Measurements from ENCODE around the gene DDAH2.
"Not testable (repeated sequence)": the region's sequence is repeated elsewhere in the genome, so short reads cannot be mapped to it uniquely, and the experiment has no call there.

The DDAH2 gene

GRCh38 chr6:31712296-31712695 lies 16.8 kb downstream of the DDAH2 start:
- FAIRE-seq = no peak

GRCh38 chr6:31711233-31711632 lies 17.9 kb downstream of the DDAH2 start:
- no peak for FAIRE-seq

- FAIRE-seq = no peak
Measured at GRCh38 chr6:31710523-31711219, 18.4 kb downstream of the DDAH2 start.

- FAIRE-seq = not testable (repeated sequence)
Measured at GRCh38 chr6:31709157-31709556, 19.9 kb downstream of the DDAH2 start.

- no peak for FAIRE-seq
Measured at GRCh38 chr6:31708224-31708623, 20.9 kb downstream of the DDAH2 start.

- FAIRE-seq = no peak
Measured at GRCh38 chr6:31707701-31708100, 21.4 kb downstream of the DDAH2 start.

- no peak for FAIRE-seq
Measured at GRCh38 chr6:31706599-31706998, 22.5 kb downstream of the DDAH2 start, which contains the start of gene LY6G6F. TSS of gene LY6G6F (plus strand) at chr6:31706866. CDS start at chr6:31706907, 41 bp downstream.

GRCh38 chr6:31705931-31706330 lies 23.2 kb downstream of the DDAH2 start:
- no peak for FAIRE-seq

- peak; percentile 90 for FAIRE-seq
Measured at GRCh38 chr6:31702819-31703716, 26.0 kb downstream of the DDAH2 start, which contains the start of gene ABHD16A. TSS of gene ABHD16A (minus strand) at chr6:31703324. CDS start at chr6:31703281, 43 bp downstream.

- no peak for FAIRE-seq
Measured at GRCh38 chr6:31702405-31702818, 26.7 kb downstream of the DDAH2 start.

GRCh38 chr6:31701666-31702404 lies 27.3 kb downstream of the DDAH2 start:
- no peak for FAIRE-seq

GRCh38 chr6:31700740-31701401 lies 28.2 kb downstream of the DDAH2 start:
- no peak for FAIRE-seq

- no peak for FAIRE-seq
Measured at GRCh38 chr6:31697555-31697954, 31.5 kb downstream of the DDAH2 start.

- no peak for FAIRE-seq
Measured at GRCh38 chr6:31693535-31693934, 35.6 kb downstream of the DDAH2 start.

GRCh38 chr6:31692886-31693285 lies 36.2 kb downstream of the DDAH2 start:
- no peak for FAIRE-seq

- FAIRE-seq = no peak
Measured at GRCh38 chr6:31692353-31692752, 36.7 kb downstream of the DDAH2 start.

- no peak for FAIRE-seq
Measured at GRCh38 chr6:31691564-31692108, 37.5 kb downstream of the DDAH2 start.

- no peak for FAIRE-seq
Measured at GRCh38 chr6:31691078-31691463, 38.0 kb downstream of the DDAH2 start.

GRCh38 chr6:31690231-31691077 lies 38.6 kb downstream of the DDAH2 start:
- no peak for FAIRE-seq

GRCh38 chr6:31689249-31690110 lies 39.6 kb downstream of the DDAH2 start:
- no peak for FAIRE-seq
